GM12801 (cell line): ENCODE data around the gene ARHGEF16.

Source experiments
- TF ChIP-seq, protein P1 (sequence below): IDR thresholded peaks from one replicate; pipeline ENCODE4 v1.5.1; 2011; ENCODE audit warnings: control low read depth; ENCODE audit not compliant: insufficient read length; ENCODE audit errors: extremely low read depth

ARHGEF16 gene

DNA sequence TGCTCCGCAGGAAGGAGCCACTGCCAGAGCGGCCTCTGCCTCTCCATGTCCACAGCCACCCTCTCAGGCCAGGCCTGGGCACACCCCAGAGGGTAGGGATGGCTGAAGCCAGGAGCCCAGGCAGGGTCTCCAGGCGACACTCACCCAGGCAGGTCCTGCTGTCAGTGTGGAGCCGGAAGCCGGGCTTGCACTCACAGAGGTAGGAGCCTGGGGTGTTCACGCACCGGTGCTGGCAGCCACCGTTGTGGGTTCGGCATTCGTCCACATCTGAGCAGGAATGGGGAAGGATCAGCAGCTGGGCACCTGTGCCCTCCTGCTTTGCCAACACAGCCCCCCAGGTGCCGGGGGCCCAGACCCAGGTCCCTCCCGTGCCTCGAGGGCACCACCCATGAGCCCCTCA, 69.5 kb downstream of the ARHGEF16 start:
- TF ChIP-seq, protein P1, sequence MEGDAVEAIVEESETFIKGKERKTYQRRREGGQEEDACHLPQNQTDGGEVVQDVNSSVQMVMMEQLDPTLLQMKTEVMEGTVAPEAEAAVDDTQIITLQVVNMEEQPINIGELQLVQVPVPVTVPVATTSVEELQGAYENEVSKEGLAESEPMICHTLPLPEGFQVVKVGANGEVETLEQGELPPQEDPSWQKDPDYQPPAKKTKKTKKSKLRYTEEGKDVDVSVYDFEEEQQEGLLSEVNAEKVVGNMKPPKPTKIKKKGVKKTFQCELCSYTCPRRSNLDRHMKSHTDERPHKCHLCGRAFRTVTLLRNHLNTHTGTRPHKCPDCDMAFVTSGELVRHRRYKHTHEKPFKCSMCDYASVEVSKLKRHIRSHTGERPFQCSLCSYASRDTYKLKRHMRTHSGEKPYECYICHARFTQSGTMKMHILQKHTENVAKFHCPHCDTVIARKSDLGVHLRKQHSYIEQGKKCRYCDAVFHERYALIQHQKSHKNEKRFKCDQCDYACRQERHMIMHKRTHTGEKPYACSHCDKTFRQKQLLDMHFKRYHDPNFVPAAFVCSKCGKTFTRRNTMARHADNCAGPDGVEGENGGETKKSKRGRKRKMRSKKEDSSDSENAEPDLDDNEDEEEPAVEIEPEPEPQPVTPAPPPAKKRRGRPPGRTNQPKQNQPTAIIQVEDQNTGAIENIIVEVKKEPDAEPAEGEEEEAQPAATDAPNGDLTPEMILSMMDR = no peak

DNA sequence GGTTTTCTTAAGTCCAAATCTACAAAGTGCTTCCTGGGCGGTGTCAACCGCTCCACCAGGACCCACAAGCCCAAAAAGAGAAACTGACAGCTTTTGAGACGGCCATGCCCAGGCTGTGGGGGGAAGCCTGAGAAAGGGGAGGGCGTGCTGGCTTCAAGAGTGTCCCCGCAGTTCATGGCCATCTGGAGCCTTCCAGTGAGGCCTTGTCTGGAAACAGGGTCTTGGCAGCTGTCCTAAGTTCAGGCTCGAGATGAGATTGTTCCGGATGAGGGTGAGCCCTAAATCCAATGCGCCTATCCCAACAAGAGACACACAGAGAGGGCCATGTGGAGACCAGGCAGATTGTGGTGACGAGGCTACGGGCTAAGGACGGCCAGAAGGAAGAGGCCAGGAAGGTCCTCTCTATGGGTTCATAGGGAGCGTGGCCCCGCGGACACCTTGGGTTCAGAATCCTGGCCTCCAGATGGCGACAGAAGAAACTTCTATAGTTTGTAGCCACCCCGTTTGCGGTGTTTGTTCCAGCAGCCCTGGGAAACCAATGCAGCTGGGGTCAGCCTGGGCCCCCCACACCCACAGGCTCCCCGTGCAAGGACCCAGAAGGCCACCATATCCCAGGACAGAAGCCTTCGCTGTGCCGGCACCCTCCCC, 70.2 kb downstream of the ARHGEF16 start:
- TF ChIP-seq, protein P1 = no peak

DNA sequence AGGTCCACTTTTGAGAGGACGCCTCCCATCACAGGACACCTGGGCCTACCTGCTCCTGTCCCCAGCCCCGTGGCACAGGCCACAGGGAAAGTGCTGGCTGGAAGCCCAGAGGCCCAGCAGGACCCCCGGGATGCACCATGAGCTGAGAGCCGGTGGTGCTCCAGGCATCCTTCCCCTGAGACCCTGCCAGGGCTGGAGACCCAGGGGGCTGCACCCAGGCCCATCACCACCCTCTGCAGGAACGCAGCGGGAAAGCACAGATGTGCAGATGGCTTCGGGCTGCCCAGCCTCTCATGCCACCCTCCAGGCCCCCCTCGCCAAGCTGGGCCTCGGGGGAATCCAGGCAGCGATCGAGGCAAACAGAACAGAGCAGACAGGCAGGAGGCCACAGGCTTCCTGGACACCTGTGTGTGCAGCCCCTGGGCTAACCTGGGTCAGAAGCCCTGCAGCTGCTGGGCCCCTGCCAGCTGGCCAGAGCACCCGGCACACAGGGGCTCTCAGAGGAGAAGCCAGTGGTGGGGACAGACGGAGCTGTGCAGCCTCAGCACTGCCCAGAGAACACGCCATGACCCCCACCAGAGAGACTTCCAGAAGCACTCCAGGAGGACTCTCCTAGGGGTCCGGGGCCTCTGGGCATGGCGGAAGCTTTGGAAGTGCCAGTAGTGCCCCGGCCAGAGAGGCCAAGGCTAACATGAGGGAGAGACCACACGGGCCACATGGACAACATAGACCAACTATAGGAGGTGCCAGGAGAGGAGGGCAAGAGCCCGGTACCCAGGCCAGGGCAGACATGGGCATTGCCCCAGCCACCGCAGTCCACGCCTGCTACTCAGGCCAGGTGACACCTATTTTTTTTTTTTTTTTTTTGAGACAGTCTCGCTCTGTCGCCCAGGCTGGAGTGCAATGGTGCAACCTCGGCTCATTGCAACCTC, 71.4 kb downstream of the ARHGEF16 start:
- TF ChIP-seq, protein P1 = no peak

DNA sequence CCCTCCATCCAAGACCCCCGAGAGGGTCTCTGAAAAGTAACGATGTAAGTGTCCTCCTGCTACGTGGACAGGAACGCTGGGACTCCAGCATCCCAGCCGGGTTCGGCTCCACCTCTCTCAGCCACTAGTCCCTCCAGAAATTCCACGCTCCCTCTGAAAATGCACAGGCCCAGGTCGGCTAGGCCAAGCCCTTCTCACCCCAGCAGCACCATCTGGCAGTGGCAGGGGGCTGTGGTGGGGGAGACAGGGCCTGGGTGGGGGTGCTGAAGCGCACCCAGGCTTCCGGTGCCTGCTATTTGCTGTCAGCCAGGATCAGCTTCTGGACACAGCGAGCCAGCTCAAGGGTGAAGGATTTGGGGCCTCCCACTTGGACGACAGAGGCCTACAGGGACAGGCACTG, 73.3 kb downstream of the ARHGEF16 start:
- TF ChIP-seq, protein P1 = no peak

DNA sequence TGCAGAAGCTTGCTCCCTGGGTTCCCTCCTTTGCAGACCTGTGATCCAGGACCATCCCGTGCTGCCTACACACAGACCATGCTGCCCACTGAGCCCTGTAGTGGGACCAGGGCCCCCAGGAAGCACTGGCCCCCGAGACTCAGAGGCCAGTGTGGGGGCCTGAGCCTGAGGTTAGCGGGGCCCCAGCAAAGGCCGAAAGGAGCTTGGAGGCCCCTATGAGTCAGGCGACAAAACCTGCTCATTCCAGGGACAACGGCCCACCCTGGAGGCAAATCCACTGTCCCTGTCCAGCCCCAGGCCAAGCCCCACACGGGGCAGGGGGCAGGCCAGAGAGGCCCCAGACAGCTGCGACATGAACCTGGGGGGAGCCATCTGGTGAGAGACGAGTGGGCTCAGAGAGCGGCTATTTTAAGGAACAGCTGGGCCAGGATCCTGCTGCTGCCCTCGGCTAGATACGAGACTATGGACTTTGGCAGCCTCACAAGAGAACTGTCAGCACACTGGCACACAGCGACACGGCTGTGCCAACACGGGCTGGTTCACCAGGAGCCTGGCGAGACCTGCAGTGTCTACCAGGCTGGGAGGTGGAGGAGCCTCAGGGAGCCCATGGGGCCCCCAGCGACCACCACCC, 74.7 kb downstream of the ARHGEF16 start:
- TF ChIP-seq, protein P1 = no peak

DNA sequence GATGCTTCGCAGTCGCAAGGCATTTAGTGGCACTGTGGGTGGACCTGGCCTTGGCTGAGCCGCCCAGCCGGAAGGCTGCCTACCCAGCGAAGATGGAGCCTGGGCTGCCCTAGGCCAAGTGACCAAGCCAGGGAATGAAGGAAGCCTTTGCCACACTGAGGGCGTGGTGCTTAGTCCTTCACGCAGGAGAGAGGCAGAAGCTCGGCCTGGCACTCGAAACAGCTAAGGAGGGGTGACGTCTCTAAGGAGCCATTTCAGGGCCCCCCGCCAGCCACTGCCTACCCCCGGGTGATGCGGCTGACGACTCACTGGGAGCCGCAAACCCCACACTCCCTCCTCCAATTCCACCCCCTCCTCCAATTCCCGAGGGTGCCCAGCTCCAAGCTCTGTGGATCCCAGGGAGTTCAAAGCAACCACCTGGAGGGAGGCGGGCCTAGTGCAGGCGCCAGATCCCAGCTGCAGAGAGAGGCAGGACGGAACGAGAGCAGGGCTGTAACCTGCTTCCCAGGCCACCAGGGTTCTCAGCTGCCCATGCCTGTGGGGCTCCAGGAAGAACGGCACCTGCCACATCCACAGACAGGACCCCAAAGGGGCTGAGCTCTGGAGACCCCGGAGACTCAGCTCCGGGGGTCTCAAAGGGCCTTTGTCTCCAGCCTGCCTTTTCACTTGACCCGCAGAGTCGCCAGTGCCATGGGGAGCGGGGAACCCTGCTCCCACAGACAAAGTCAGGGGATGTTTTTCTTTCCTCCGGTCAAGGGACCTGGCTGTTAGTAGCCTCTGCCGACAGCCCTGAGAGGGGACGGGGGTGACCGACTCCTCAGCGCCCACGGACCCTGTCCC, 75.8 kb downstream of the ARHGEF16 start:
- TF ChIP-seq, protein P1 = no peak
